HepG2 (cell line): ENCODE results near the gene GPS2. TPM values are rescaled to one million over a fixed set of nuclear protein-coding genes. Genes with fewer than 3 reads are reported as not detected.

Experiments
- ATAC-seq: fragments of 200-7000 bp; cut with Tn5 transposase; 3 replicates; pipeline ENCODE4 v1.9.1; 2020; ENCODE audit warnings: mild to moderate bottlenecking, moderate library complexity
- BruUV-seq: library from RNA; stranded (reverse); fragments of 400-500 nt; replicated peaks from 2 replicates; lab custom pipeline; 2021; lab: Mats Ljungman, UMichigan
- CTCF ChIA-PET: fragments of 300-600 bp; formaldehyde crosslinking; extraction: SDS; loops from one replicate; lab custom pipeline; 2021; ENCODE audit warnings: low total read pairs, inconsistent platforms, low intra/inter-chr PET ratio; lab: Yijun Ruan, JAX
- POLR2A ChIA-PET: fragments of 350-600 bp; sonication (Branson Sonifier 250); formaldehyde crosslinking; loops from one replicate; lab custom pipeline; 2020; ENCODE audit warnings: antibody characterized with exemption, inconsistent platforms; lab: Yijun Ruan, JAX
- DNase-seq: peaks from one replicate; pipeline ENCODE4 v3.0.0-alpha.2; 2015; ENCODE audit warnings: low spot score
- FAIRE-seq: peaks from 3 replicates; lab custom pipeline; 2011; peaks lifted over from hg19 to GRCh38; lab: Jason Lieb, UNC
- H2AFZ ChIP-seq: one replicate; pipeline ENCODE4 v1.6.1; 2011; ENCODE audit warnings: low read length, inconsistent platforms
- H3K27ac ChIP-seq: fragments of 300-600 bp; 3 replicates; pipeline ENCODE4 v1.8.0; 2011; ENCODE audit warnings: mixed run types, mild to moderate bottlenecking, mixed read lengths, low read length, inconsistent platforms; ENCODE audit not compliant: insufficient read depth; ENCODE audit errors: extremely low read length
- H3K27me3 ChIP-seq, 2 experiments: fragments of 200-600 bp in 1 of 2; 2 replicates in 1 of 2; 3 replicates in 1 of 2; pipeline versions ENCODE4 v1.6.0 to v1.8.0; 2011; ENCODE audit warnings: low read length in 2 of 2, mild to moderate bottlenecking in 2 of 2, moderate library complexity in 2 of 2, inconsistent platforms in 1 of 2; ENCODE audit not compliant: insufficient read depth in 2 of 2, control insufficient read depth in 1 of 2
- H3K36me3 ChIP-seq, 2 experiments: fragments of 200-600 bp in 1 of 2; replicated peaks in 1 of 2; 2 replicates in 1 of 2; 3 replicates in 1 of 2; pipeline versions ENCODE4 v1.5.1 to v1.8.0; 2011; ENCODE audit warnings: low read length in 2 of 2, inconsistent platforms in 1 of 2; ENCODE audit not compliant: insufficient read depth in 2 of 2, control insufficient read depth in 1 of 2
- H3K4me1 ChIP-seq: 2 replicates; pipeline ENCODE4 v1.5.1; 2012; ENCODE audit warnings: low read length, inconsistent platforms; ENCODE audit not compliant: insufficient read depth
- H3K4me2 ChIP-seq: 2 replicates; pipeline ENCODE4 v1.6.0; 2011; ENCODE audit warnings: low read depth, low read length, inconsistent platforms
- H3K4me3 ChIP-seq, 3 experiments: fragments of 200-600 bp in 1 of 3; sonication (generic), shearing (Covaris generic) in 1 of 3; replicated peaks in 1 of 3; 2 replicates each; pipeline ENCODE4 v1.5.1; 2011 to 2016; ENCODE audit warnings: low read length in 3 of 3, inconsistent platforms in 2 of 3, low read depth in 2 of 3, mild to moderate bottlenecking in 2 of 3, control low read depth in 1 of 3, mixed read lengths in 1 of 3; ENCODE audit not compliant: insufficient read depth in 1 of 3
- H3K79me2 ChIP-seq: one replicate; pipeline ENCODE4 v1.6.1; 2011; ENCODE audit warnings: low read length, inconsistent platforms; ENCODE audit not compliant: insufficient read depth
- H3K9ac ChIP-seq: 2 replicates; pipeline ENCODE4 v1.6.0; 2011; ENCODE audit warnings: mild to moderate bottlenecking, low read depth, low read length, inconsistent platforms; ENCODE audit not compliant: insufficient read depth
- H3K9me3 ChIP-seq: 2 replicates; pipeline ENCODE4 v1.5.1; 2012; ENCODE audit warnings: mild to moderate bottlenecking, low read length
- H4K20me1 ChIP-seq: 2 replicates; pipeline ENCODE4 v1.6.0; 2011; ENCODE audit warnings: inconsistent platforms, mild to moderate bottlenecking, low read length, moderate library complexity; ENCODE audit not compliant: insufficient read depth
- ATF4 ChIP-seq, 2 experiments: fragments of 450-650 bp in 1 of 2; sonication (generic) in 1 of 2; formaldehyde crosslinking; IDR thresholded peaks; 2 replicates each; pipeline versions ENCODE4 v1.5.0 to v1.8.0; 2020 to 2022; ENCODE audit warnings: mild to moderate bottlenecking in 1 of 2, missing genetic modification reagents in 1 of 2
- CBX5 ChIP-seq: sonication (generic); formaldehyde crosslinking; IDR thresholded peaks from 2 replicates; pipeline ENCODE4 v1.4.0; 2020; ENCODE audit warnings: missing genetic modification reagents, borderline replicate concordance
- ETV6 ChIP-seq: sonication (generic); formaldehyde crosslinking; conservative IDR thresholded peaks from 2 replicates; pipeline ENCODE4 v1.4.0; 2020; ENCODE audit warnings: missing genetic modification reagents
- NCOA2 ChIP-seq: sonication (generic); formaldehyde crosslinking; IDR thresholded peaks from 2 replicates; pipeline ENCODE4 v1.8.0; 2022; ENCODE audit warnings: inconsistent platforms
- NFYC ChIP-seq: IDR thresholded peaks from 2 replicates; pipeline ENCODE4 v1.6.1; 2016; ENCODE audit warnings: missing genetic modification reagents, missing compliant biosample characterization
- PRPF4 ChIP-seq: fragments of 200-400 bp; formaldehyde crosslinking; IDR thresholded peaks from 2 replicates; pipeline ENCODE4 v1.6.1; 2016; ENCODE audit warnings: low read length, low read depth; ENCODE audit not compliant: poor library complexity, severe bottlenecking
- RAD51 ChIP-seq: fragments of 450-650 bp; IDR thresholded peaks from 2 replicates; pipeline ENCODE4 v1.6.1; 2016; ENCODE audit warnings: borderline replicate concordance
- REL ChIP-seq: sonication (generic); formaldehyde crosslinking; conservative IDR thresholded peaks from 2 replicates; pipeline ENCODE4 v1.8.0; 2022; ENCODE audit warnings: mild to moderate bottlenecking, missing genetic modification reagents, moderate library complexity
- ZNF326 ChIP-seq: sonication (generic); formaldehyde crosslinking; IDR thresholded peaks from 2 replicates; pipeline ENCODE4 v1.4.0; 2020; ENCODE audit warnings: missing genetic modification reagents, borderline replicate concordance
- ZNF607 ChIP-seq: sonication (generic); formaldehyde crosslinking; IDR thresholded peaks from 2 replicates; pipeline ENCODE4 v1.5.1; 2020; ENCODE audit warnings: missing genetic modification reagents, mild to moderate bottlenecking, borderline replicate concordance
- WGBS: methylation state at CpG from one replicate; pipeline ENCODE4 v1.1.6; 2017; ENCODE audit warnings: low lambda C conversion rate; 5-methylcytosine and 5-hydroxymethylcytosine counted together
- in situ Hi-C: cut with HindIII; loops from 2 replicates; pipeline ENCODE4 v1.10.0; 2017; ENCODE audit warnings: low pct_unique_long_range_greater_than_20kb; ENCODE audit not compliant: extremely low pct_ligation_motif_present
- intact Hi-C: fragments of 100-400 bp; cut with micrococcal nuclease; formaldehyde crosslinking; loops from one replicate; pipeline ENCODE4 v1.10.0; 2022; ENCODE audit not compliant: unreplicated experiment
- polyA plus RNA-seq, 8 experiments: library from polyadenylated mRNA; depleted of rRNA in 3 of 8; stranded (reverse) in 7 of 8; unstranded in 1 of 8; fragments of >200 nt; fragmentation: Illumina TruSeq in 4 of 8; extraction: Trizol in 4 of 8; gene quantifications; 2 replicates each; pipeline versions ENCODE4 v1.2.1 to v1.2.3, GENCODE V29; 2011 to 2016; ENCODE audit warnings: low read depth in 4 of 8, missing spikeins in 1 of 8, mixed read lengths in 1 of 8; ENCODE audit not compliant: insufficient read depth in 1 of 8
- total RNA-seq, 5 experiments: library from RNA; depleted of rRNA; stranded (reverse); fragments of >200 nt; fragmentation: Illumina TruSeq; extraction: Trizol; gene quantifications; 2 replicates each; pipeline ENCODE4 v1.2.3, GENCODE V29; 2016; ENCODE audit warnings: low read depth in 1 of 5
- TF ChIP-seq, protein P1 (sequence below): sonication (generic); formaldehyde crosslinking; IDR thresholded peaks from 2 replicates; pipeline ENCODE4 v1.4.0; 2020; ENCODE audit warnings: missing genetic modification reagents, mild to moderate bottlenecking, borderline replicate concordance
- TF ChIP-seq, protein P2 (sequence below): IDR thresholded peaks from 2 replicates; pipeline ENCODE4 v1.6.1; 2016; ENCODE audit warnings: low read depth, control low read depth

Gene GPS2
- total and polyA plus RNA-seq, 2 of the 13 experiments (the other 11 are each of a cell fraction or from before 2014, with no cell fraction given) = 58.0 to 59.4 TPM

- TF ChIP-seq ATF4 (CRISPR knock-in tag; IDR thresholded peaks at IDR 0.05) (0 out of 4 replicates have a peak, but pooled peaks of 1 of the 2 experiments have one; percentile 18), CBX5 (CRISPR knock-in tag) (no peak)
Observed at GRCh38 chr17:7328840-7329373, 13.7 kb upstream of the GPS2 start, which contains the start of gene NEURL4 (continued).

DNA sequence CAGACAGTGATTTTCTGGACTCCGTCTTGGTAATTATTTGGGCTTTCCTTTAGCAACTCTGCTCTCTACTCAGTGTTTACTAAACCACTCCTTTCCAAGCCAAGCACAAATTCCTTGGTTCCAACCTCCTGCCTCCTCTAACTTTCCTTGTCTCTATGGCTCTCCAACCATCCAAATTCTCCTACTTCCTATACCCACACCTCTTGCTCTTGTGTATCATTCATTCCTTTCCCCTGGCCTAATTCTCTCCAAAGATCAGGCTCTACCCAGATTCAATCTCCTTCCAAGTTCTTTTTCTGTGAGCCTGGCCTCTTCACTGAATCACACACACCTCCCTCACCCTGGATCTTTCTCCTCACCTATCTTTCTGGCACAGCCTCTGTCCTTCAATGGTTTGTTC, 12.8 kb upstream of the GPS2 start:
- H2AFZ ChIP-seq = no peak overlapping the region
- H3K9me3 ChIP-seq = no peaks in the 10 kb centered on the region
- peaks cover 11 to 30% of the 10 kb centered on the region in 2 experiments for H3K36me3 ChIP-seq
- peaks cover 0 to 4% of the 10 kb centered on the region in 2 experiments; a peak in 2 of 5 replicates for H3K27me3 ChIP-seq
- H3K9ac ChIP-seq = peak overlapping the region; percentile 83
- TF ChIP-seq, protein P1, sequence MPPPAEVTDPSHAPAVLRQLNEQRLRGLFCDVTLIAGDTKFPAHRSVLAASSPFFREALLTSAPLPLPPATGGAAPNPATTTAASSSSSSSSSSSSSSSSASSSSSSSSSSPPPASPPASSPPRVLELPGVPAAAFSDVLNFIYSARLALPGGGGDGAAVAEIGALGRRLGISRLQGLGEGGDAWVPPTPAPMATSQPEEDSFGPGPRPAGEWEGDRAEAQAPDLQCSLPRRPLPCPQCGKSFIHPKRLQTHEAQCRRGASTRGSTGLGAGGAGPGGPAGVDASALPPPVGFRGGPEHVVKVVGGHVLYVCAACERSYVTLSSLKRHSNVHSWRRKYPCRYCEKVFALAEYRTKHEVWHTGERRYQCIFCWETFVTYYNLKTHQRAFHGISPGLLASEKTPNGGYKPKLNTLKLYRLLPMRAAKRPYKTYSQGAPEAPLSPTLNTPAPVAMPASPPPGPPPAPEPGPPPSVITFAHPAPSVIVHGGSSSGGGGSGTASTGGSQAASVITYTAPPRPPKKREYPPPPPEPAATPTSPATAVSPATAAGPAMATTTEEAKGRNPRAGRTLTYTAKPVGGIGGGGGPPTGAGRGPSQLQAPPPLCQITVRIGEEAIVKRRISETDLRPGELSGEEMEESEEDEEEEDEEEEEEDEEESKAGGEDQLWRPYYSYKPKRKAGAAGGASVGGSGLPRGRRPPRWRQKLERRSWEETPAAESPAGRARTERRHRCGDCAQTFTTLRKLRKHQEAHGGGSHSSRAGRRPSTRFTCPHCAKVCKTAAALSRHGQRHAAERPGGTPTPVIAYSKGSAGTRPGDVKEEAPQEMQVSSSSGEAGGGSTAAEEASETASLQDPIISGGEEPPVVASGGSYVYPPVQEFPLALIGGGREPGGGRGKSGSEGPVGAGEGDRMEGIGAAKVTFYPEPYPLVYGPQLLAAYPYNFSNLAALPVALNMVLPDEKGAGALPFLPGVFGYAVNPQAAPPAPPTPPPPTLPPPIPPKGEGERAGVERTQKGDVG (CRISPR knock-in tag) = no peak
- TF ChIP-seq PRPF4 (no peak), NFYC (CRISPR knock-in tag) (no peak), ZNF607 (CRISPR knock-in tag) (no peak), RAD51 (no peak), NCOA2 (CRISPR knock-in tag) (no peak), ETV6 (CRISPR knock-in tag) (no peak), REL (CRISPR knock-in tag) (no peak), ZNF326 (CRISPR knock-in tag) (no peak)
- TF ChIP-seq, protein P2, sequence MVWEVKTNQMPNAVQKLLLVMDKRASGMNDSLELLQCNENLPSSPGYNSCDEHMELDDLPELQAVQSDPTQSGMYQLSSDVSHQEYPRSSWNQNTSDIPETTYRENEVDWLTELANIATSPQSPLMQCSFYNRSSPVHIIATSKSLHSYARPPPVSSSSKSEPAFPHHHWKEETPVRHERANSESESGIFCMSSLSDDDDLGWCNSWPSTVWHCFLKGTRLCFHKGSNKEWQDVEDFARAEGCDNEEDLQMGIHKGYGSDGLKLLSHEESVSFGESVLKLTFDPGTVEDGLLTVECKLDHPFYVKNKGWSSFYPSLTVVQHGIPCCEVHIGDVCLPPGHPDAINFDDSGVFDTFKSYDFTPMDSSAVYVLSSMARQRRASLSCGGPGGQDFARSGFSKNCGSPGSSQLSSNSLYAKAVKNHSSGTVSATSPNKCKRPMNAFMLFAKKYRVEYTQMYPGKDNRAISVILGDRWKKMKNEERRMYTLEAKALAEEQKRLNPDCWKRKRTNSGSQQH = no peak
- TF ChIP-seq, all 625 proteins: peak for 0
- ATAC-seq = no peak
- intact Hi-C loops = loop anchor here (2.0 kb wide), 1 partner anchor 23 kb away; no protein-coding TSS in a partner anchor
- BruUV-seq = no TSS peak
- no peak for FAIRE-seq
- in situ Hi-C loops = no loop called here
- WGBS = 100% methylated on average over 1 of the region's 1 CpG
- Histone ChIP-seq H3K79me2 (peaks cover 12% of the 10 kb centered on the region), H3K4me2 (peak overlapping the region; percentile 91), H3K4me3 (peak overlapping the region in 2 of 3 experiments; percentile 90 to 97; a peak in 3 of 6 replicates), H3K4me1 (peaks cover 24% of the 10 kb centered on the region), H3K27ac (no peak overlapping the region), H4K20me1 (no peaks in the 10 kb centered on the region)
- ChIA-PET POLR2A (interaction anchor here (2.6 to 2.7 kb wide), 2 partner anchors 14 to 16 kb away, joined by 25 to 47 read pairs; partner anchors contain the start of gene GPS2), CTCF (no interaction called here)
- no peak for DNase-seq
